ENCODE measurements around the gene ACR.

ACR gene

DNA sequence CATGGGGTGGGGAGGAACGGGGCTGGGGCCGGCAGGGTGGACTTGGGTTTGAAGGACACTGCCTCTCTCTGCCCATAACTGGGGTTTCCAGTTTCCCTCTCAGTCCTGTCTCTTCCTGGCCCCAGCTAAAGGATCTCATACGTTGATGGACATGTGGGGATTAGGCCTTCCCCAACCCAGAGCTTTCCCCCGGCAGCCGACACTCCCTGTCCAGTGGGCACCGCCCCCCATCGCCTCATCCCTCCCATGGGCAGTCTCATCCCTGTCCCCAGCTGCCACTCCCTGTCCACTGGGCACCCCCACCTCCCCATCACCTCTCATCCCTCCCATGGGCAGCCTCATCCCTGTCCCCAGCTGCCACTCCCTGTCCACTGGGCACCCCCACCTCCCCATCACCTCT, 22.2 kb upstream of the ACR start:
- no peak overlapping the region for H3K9ac ChIP-seq (ENCODE audit: low read length in 5 of 5)
- peaks cover 0 to 67% (median 41%) of the 10 kb centered on the region in 5 donors for H3K36me3 ChIP-seq (ENCODE audit: control insufficient read depth in 5 of 5, insufficient read depth in 5 of 5, low read length in 5 of 5)
- H3K4me3 ChIP-seq (ENCODE audit: low read depth in 1 of 5, low read length in 5 of 5) = no peak overlapping the region
- H3K4me1 ChIP-seq (ENCODE audit: control insufficient read depth in 5 of 5, insufficient read depth in 5 of 5, low read length in 5 of 5) = peaks cover under 1 to 50% (median 13%) of the 10 kb centered on the region in 5 donors
- H3K27me3 ChIP-seq (ENCODE audit: control insufficient read depth in 5 of 5, insufficient read depth in 4 of 5, low read length in 5 of 5) = peaks cover 0 to 9% (median 3%) of the 10 kb centered on the region in 5 donors
- no peaks in the 10 kb centered on the region for H3K9me3 ChIP-seq (ENCODE audit: control insufficient read depth in 5 of 5, low read length in 5 of 5)
- H3K27ac ChIP-seq (ENCODE audit: low read depth, low read length) = no peak overlapping the region

DNA sequence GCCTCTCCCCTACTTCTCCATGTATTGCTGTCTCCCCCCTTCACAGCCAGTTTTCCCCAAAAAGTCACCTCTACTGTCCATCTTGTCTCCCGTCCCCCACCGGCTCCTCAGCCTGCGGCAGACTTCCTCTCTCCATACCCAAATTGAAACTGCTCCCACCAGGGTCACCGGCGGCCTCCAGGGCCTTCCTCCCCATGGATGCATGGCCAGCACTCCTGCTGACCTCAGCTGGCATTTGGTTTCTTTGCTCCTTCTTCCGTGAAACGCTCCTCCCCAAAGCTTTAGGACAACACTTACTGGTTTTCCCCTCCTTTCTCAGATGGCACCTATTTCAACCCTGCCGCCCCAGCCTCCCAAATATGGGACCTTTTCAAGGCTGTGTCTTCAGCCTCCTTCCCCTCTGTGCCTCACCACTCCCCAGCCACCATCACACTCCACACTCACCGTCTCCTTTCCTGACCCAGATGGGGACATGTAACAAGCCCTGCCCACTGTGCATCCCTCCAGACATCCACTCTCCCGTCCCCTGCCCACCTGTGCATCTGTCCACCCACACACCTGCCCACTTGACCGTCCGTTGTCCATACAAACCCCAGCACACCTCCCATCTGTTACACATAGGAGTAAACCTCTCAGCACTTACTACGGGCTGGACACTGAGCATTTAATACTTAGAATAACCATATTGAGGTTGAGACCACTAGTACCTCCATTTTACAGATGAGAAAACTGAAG, 21.5 kb upstream of the ACR start:
- H3K9me3 ChIP-seq (ENCODE audit: control insufficient read depth in 5 of 5, low read length in 5 of 5) = no peaks in the 10 kb centered on the region
- H3K9ac ChIP-seq (ENCODE audit: low read length in 5 of 5) = no peak overlapping the region
- peaks cover 3 to 50% (median 13%) of the 10 kb centered on the region in 5 donors for H3K4me1 ChIP-seq (ENCODE audit: control insufficient read depth in 5 of 5, insufficient read depth in 5 of 5, low read length in 5 of 5)
- no peak overlapping the region for H3K4me3 ChIP-seq (ENCODE audit: low read depth in 1 of 5, low read length in 5 of 5)
- H3K27ac ChIP-seq (ENCODE audit: low read depth, low read length) = no peak overlapping the region
- H3K36me3 ChIP-seq (ENCODE audit: control insufficient read depth in 5 of 5, insufficient read depth in 5 of 5, low read length in 5 of 5) = peaks cover 0 to 61% (median 36%) of the 10 kb centered on the region in 5 donors
- peaks cover 0 to 9% (median 3%) of the 10 kb centered on the region in 5 donors for H3K27me3 ChIP-seq (ENCODE audit: control insufficient read depth in 5 of 5, insufficient read depth in 4 of 5, low read length in 5 of 5)

DNA sequence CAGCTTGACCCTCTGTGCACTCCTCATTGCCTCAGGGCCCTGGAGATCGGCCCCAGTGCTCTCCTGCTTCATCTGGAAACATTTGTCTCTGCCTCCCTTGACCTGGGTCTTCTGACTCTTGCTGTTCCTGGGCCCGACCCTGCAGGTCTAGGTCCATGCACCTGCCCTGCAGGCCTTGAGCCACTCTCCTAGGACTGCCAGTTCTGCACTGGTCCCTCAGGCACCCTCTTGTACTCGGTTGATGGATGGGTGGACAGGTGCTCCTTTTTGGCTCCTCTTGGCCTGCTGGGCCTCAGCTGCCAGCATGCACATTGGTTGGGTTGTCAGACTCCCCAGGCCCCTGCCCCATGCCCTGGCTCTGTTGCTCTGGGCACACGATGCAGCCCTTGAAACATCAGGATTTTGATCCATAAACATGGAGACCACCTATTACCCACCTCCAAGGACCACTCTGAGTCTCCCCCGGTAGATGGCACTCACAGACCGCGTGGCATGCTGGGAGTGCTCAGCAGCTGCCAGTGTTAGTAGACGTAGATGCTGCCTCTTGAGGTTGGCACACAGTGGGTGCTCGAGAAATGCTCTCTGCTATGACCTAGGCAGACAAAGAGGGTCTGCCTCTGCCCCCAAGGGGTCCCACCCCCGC, 20.2 kb upstream of the ACR start:
- H3K9me3 ChIP-seq (ENCODE audit: control insufficient read depth in 5 of 5, low read length in 5 of 5) = no peaks in the 10 kb centered on the region
- H3K27ac ChIP-seq (ENCODE audit: low read depth, low read length) = no peak overlapping the region
- H3K36me3 ChIP-seq (ENCODE audit: control insufficient read depth in 5 of 5, insufficient read depth in 5 of 5, low read length in 5 of 5) = peaks cover 0 to 65% (median 45%) of the 10 kb centered on the region in 5 donors
- H3K27me3 ChIP-seq (ENCODE audit: control insufficient read depth in 5 of 5, insufficient read depth in 4 of 5, low read length in 5 of 5) = peaks cover 0 to 11% (median 3%) of the 10 kb centered on the region in 5 donors
- peaks cover 0 to 50% (median 5%) of the 10 kb centered on the region in 5 donors for H3K4me1 ChIP-seq (ENCODE audit: control insufficient read depth in 5 of 5, insufficient read depth in 5 of 5, low read length in 5 of 5)
- no peak overlapping the region for H3K9ac ChIP-seq (ENCODE audit: low read length in 5 of 5)
- no peak overlapping the region for H3K4me3 ChIP-seq (ENCODE audit: low read depth in 1 of 5, low read length in 5 of 5)

DNA sequence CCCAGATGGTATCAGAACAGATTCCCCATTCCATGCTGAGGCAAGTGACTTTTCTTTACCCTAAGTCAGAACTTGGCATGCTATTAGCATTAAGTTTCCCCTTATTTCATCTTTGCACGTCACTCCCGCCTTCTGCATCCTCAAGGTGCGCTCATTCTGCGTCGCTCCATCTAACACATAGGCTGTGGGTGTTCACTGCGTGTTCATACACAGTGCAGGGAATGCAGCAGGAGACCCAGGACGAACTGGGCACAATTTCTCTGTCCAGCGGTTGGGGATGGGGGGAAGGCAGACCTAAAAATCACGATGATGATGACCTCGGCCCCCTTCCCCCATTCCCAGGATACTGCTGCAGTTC, 19.7 kb upstream of the ACR start:
- H3K36me3 ChIP-seq (ENCODE audit: control insufficient read depth in 5 of 5, insufficient read depth in 5 of 5, low read length in 5 of 5) = peaks cover 0 to 62% (median 45%) of the 10 kb centered on the region in 5 donors
- peaks cover 0 to 50% (median 5%) of the 10 kb centered on the region in 5 donors for H3K4me1 ChIP-seq (ENCODE audit: control insufficient read depth in 5 of 5, insufficient read depth in 5 of 5, low read length in 5 of 5)
- H3K9ac ChIP-seq (ENCODE audit: low read length in 5 of 5) = no peak overlapping the region
- H3K27me3 ChIP-seq (ENCODE audit: control insufficient read depth in 5 of 5, insufficient read depth in 4 of 5, low read length in 5 of 5) = peaks cover 0 to 11% (median 3%) of the 10 kb centered on the region in 5 donors
- no peaks in the 10 kb centered on the region for H3K9me3 ChIP-seq (ENCODE audit: control insufficient read depth in 5 of 5, low read length in 5 of 5)
- H3K27ac ChIP-seq (ENCODE audit: low read depth, low read length) = no peak overlapping the region
- no peak overlapping the region for H3K4me3 ChIP-seq (ENCODE audit: low read depth in 1 of 5, low read length in 5 of 5)

DNA sequence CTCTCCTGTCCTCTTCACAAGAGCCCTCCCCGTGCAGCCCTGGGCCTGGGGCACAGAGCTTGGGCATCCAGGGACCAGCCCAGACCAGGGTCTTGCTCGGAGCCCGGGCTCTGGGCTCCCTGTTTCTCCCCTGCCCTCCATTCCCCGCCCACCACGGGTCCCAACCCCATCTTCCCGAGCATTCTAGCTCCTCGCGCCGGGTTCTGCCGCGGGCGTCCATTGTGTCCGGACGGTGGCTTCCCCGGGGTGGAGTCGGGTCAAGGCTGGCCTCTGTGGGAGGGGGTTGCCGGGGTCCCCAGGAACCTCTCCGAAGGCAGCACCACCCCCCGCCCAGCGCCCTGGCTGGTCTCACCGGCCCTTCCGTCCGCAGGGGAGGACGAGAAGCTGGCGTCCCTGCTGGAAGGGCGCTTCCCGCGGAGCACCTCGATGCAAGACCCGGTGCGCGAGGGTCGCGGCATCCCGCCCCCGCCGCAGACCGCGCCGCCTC, 18.1 kb upstream of the ACR start:
- no peaks in the 10 kb centered on the region for H3K9me3 ChIP-seq (ENCODE audit: control insufficient read depth in 5 of 5, low read length in 5 of 5)
- H3K4me3 ChIP-seq (ENCODE audit: low read depth in 1 of 5, low read length in 5 of 5) = no peak overlapping the region
- peaks cover 0 to 52% (median 4%) of the 10 kb centered on the region in 5 donors for H3K4me1 ChIP-seq (ENCODE audit: control insufficient read depth in 5 of 5, insufficient read depth in 5 of 5, low read length in 5 of 5)
- no peak overlapping the region for H3K27ac ChIP-seq (ENCODE audit: low read depth, low read length)
- peaks cover 0 to 11% (median 3%) of the 10 kb centered on the region in 5 donors for H3K27me3 ChIP-seq (ENCODE audit: control insufficient read depth in 5 of 5, insufficient read depth in 4 of 5, low read length in 5 of 5)
- peaks cover 0 to 70% (median 55%) of the 10 kb centered on the region in 5 donors for H3K36me3 ChIP-seq (ENCODE audit: control insufficient read depth in 5 of 5, insufficient read depth in 5 of 5, low read length in 5 of 5)
- H3K9ac ChIP-seq (ENCODE audit: low read length in 5 of 5) = no peak overlapping the region

DNA sequence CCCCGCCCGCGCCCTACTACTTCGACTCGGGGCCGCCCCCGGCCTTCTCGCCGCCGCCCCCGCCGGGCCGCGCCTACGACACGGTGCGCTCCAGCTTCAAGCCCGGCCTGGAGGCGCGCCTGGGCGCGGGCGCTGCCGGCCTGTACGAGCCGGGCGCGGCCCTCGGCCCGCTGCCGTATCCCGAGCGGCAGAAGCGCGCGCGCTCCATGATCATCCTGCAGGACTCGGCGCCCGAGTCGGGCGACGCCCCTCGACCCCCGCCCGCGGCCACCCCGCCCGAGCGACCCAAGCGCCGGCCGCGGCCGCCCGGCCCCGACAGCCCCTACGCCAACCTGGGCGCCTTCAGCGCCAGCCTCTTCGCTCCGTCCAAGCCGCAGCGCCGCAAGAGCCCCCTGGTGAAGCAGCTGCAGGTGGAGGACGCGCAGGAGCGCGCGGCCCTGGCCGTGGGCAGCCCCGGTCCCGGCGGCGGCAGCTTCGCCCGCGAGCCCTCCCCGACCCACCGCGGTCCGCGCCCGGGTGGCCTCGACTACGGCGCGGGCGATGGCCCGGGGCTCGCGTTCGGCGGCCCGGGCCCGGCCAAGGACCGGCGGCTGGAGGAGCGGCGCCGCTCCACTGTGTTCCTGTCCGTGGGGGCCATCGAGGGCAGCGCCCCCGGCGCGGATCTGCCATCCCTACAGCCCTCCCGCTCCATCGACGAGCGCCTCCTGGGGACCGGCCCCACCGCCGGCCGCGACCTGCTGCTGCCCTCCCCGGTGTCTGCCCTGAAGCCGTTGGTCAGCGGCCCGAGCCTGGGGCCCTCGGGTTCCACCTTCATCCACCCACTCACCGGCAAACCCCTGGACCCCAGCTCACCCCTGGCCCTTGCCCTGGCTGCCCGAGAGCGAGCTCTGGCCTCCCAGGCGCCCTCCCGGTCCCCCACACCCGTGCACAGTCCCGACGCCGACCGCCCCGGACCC, 17.4 kb upstream of the ACR start:
- Histone ChIP-seq H3K4me3 (ENCODE audit: low read depth in 1 of 5, low read length in 5 of 5) (no peak overlapping the region), H3K27me3 (ENCODE audit: control insufficient read depth in 5 of 5, insufficient read depth in 4 of 5, low read length in 5 of 5) (peaks cover 0 to 11% (median 3%) of the 10 kb centered on the region in 5 donors), H3K4me1 (ENCODE audit: control insufficient read depth in 5 of 5, insufficient read depth in 5 of 5, low read length in 5 of 5) (peaks cover 0 to 54% (median 4%) of the 10 kb centered on the region in 5 donors), H3K36me3 (ENCODE audit: control insufficient read depth in 5 of 5, insufficient read depth in 5 of 5, low read length in 5 of 5) (peaks cover 0 to 70% (median 58%) of the 10 kb centered on the region in 5 donors), H3K27ac (ENCODE audit: low read depth, low read length) (no peak overlapping the region), H3K9me3 (ENCODE audit: control insufficient read depth in 5 of 5, low read length in 5 of 5) (no peaks in the 10 kb centered on the region), H3K9ac (ENCODE audit: low read length in 5 of 5) (no peak overlapping the region)

DNA sequence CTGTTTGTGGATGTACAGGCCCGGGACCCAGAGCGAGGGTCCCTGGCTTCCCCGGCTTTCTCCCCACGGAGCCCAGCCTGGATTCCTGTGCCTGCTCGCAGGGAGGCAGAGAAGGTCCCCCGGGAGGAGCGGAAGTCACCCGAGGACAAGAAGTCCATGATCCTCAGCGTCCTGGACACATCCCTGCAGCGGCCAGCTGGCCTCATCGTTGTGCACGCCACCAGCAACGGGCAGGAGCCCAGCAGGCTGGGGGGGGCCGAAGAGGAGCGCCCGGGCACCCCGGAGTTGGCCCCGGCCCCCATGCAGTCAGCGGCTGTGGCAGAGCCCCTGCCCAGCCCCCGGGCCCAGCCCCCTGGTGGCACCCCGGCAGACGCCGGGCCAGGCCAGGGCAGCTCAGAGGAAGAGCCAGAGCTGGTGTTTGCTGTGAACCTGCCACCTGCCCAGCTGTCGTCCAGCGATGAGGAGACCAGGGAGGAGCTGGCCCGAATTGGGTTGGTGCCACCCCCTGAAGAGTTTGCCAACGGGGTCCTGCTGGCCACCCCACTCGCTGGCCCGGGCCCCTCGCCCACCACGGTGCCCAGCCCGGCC, 16.7 kb upstream of the ACR start:
- no peak overlapping the region for H3K4me3 ChIP-seq (ENCODE audit: low read depth in 1 of 5, low read length in 5 of 5)
- no peaks in the 10 kb centered on the region for H3K9me3 ChIP-seq (ENCODE audit: control insufficient read depth in 5 of 5, low read length in 5 of 5)
- no peak overlapping the region for H3K9ac ChIP-seq (ENCODE audit: low read length in 5 of 5)
- H3K27me3 ChIP-seq (ENCODE audit: control insufficient read depth in 5 of 5, insufficient read depth in 4 of 5, low read length in 5 of 5) = peaks cover 0 to 11% (median 3%) of the 10 kb centered on the region in 5 donors
- H3K36me3 ChIP-seq (ENCODE audit: control insufficient read depth in 5 of 5, insufficient read depth in 5 of 5, low read length in 5 of 5) = peaks cover 0 to 73% (median 62%) of the 10 kb centered on the region in 5 donors
- H3K4me1 ChIP-seq (ENCODE audit: control insufficient read depth in 5 of 5, insufficient read depth in 5 of 5, low read length in 5 of 5) = peaks cover 0 to 62% (median 4%) of the 10 kb centered on the region in 5 donors
- H3K27ac ChIP-seq (ENCODE audit: low read depth, low read length) = no peak overlapping the region

DNA sequence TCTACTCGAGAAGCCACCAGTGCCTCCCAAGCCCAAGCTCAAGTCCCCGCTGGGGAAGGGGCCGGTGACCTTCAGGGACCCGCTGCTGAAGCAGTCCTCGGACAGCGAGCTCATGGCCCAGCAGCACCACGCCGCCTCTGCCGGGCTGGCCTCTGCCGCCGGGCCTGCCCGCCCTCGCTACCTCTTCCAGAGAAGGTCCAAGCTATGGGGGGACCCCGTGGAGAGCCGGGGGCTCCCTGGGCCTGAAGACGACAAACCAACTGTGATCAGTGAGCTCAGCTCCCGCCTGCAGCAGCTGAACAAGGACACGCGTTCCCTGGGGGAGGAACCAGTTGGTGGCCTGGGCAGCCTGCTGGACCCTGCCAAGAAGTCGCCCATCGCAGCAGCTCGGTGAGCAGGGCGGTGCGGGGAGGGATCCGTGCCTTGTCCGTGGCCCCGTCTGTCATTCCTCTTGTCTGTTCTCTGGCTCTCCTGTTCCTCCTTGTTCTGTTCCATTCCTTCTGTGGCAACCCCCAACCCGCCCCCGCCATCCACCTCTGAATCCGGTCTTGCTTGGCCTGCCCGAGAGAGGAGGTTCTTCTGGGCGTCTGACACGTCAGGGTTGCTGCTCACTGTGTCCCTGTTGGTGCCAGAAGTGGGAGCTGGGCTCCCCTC, 15.8 kb upstream of the ACR start:
- no peaks in the 10 kb centered on the region for H3K9me3 ChIP-seq (ENCODE audit: control insufficient read depth in 5 of 5, low read length in 5 of 5)
- peaks cover 0 to 70% (median 4%) of the 10 kb centered on the region in 5 donors for H3K4me1 ChIP-seq (ENCODE audit: control insufficient read depth in 5 of 5, insufficient read depth in 5 of 5, low read length in 5 of 5)
- no peak overlapping the region for H3K9ac ChIP-seq (ENCODE audit: low read length in 5 of 5)
- H3K4me3 ChIP-seq (ENCODE audit: low read depth in 1 of 5, low read length in 5 of 5) = no peak overlapping the region
- peaks cover 0 to 11% (median 3%) of the 10 kb centered on the region in 5 donors for H3K27me3 ChIP-seq (ENCODE audit: control insufficient read depth in 5 of 5, insufficient read depth in 4 of 5, low read length in 5 of 5)
- H3K36me3 ChIP-seq (ENCODE audit: control insufficient read depth in 5 of 5, insufficient read depth in 5 of 5, low read length in 5 of 5) = peaks cover 0 to 73% (median 59%) of the 10 kb centered on the region in 5 donors
- H3K27ac ChIP-seq (ENCODE audit: low read depth, low read length) = no peak overlapping the region
